Measurements from ENCODE around the gene OMA1.

Gene OMA1

GRCh38 chr1:58573705-58574591 lies 27.4 kb upstream of the OMA1 start:
- Histone ChIP-seq H3K4me3 (ENCODE audit: insufficient read length, low read depth) (no peak overlapping the region), H3K36me3 (ENCODE audit: insufficient read depth, insufficient read length, low read length) (no peaks in the 10 kb centered on the region), H3K27me3 (ENCODE audit: insufficient read depth, insufficient read length) (peaks cover 21% of the 10 kb centered on the region), H3K4me1 (ENCODE audit: insufficient read depth, insufficient read length) (no peaks in the 10 kb centered on the region), H3K9me3 (ENCODE audit: insufficient read depth, low read length) (no peaks in the 10 kb centered on the region), H3K9ac (ENCODE audit: insufficient read length, low read depth) (no peak overlapping the region)
- no peak for TF ChIP-seq ZNF274 (IDR thresholded peaks at IDR 0.05; ENCODE audit: low read depth, low read length)
- no peak for TF ChIP-seq YY1 (IDR thresholded peaks at IDR 0.05; ENCODE audit: insufficient read depth, insufficient read length)
- TF ChIP-seq SUZ12 (IDR thresholded peaks at IDR 0.05; ENCODE audit: extremely low read depth, insufficient read depth, insufficient read length) = no peak
- no peak for DNase-seq (ENCODE audit: low read depth, low spot score)

DNA sequence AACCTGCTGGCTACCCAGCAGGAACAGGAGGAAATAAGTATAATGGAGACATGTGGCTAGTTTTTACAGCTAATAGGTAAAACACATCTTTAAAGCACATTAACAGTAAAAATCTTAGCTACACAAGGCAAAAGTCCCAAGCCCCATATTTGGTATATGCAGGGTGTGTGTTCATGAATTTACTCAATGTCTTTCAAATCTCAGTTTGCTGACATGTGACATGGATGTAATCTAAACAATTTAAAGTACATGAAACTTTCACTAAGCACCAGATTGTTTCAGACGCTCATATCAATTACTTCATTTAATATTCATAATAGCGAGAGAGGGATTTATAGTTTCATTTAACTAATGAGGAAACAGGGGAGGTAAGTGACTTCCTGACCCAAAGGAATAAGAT lies 26.6 kb upstream of the OMA1 start:
- no peak for DNase-seq (ENCODE audit: low read depth, low spot score)
- Histone ChIP-seq H3K9ac (ENCODE audit: insufficient read length, low read depth) (no peak overlapping the region), H3K27me3 (ENCODE audit: insufficient read depth, insufficient read length) (peaks cover 21% of the 10 kb centered on the region), H3K36me3 (ENCODE audit: insufficient read depth, insufficient read length, low read length) (no peaks in the 10 kb centered on the region), H3K4me3 (ENCODE audit: insufficient read length, low read depth) (no peak overlapping the region), H3K9me3 (ENCODE audit: insufficient read depth, low read length) (no peaks in the 10 kb centered on the region), H3K4me1 (ENCODE audit: insufficient read depth, insufficient read length) (no peaks in the 10 kb centered on the region)
- TF ChIP-seq SUZ12 (IDR thresholded peaks at IDR 0.05; ENCODE audit: extremely low read depth, insufficient read depth, insufficient read length) (no peak), YY1 (IDR thresholded peaks at IDR 0.05; ENCODE audit: insufficient read depth, insufficient read length) (no peak), ZNF274 (IDR thresholded peaks at IDR 0.05; ENCODE audit: low read depth, low read length) (no peak)

GRCh38 chr1:58572690-58573089 lies 26.2 kb upstream of the OMA1 start:
- TF ChIP-seq YY1 (IDR thresholded peaks at IDR 0.05; ENCODE audit: insufficient read depth, insufficient read length) (no peak), ZNF274 (IDR thresholded peaks at IDR 0.05; ENCODE audit: low read depth, low read length) (no peak), SUZ12 (IDR thresholded peaks at IDR 0.05; ENCODE audit: extremely low read depth, insufficient read depth, insufficient read length) (no peak)
- no peak overlapping the region for H3K9ac ChIP-seq (ENCODE audit: insufficient read length, low read depth)
- peaks cover 17% of the 10 kb centered on the region for H3K27me3 ChIP-seq (ENCODE audit: insufficient read depth, insufficient read length)

GRCh38 chr1:58571616-58572015 lies 25.1 kb upstream of the OMA1 start:
- Histone ChIP-seq H3K4me1 (ENCODE audit: insufficient read depth, insufficient read length) (no peaks in the 10 kb centered on the region), H3K4me3 (ENCODE audit: insufficient read length, low read depth) (no peak overlapping the region), H3K27me3 (ENCODE audit: insufficient read depth, insufficient read length) (peaks cover 6% of the 10 kb centered on the region), H3K9me3 (ENCODE audit: insufficient read depth, low read length) (no peaks in the 10 kb centered on the region), H3K36me3 (ENCODE audit: insufficient read depth, insufficient read length, low read length) (no peaks in the 10 kb centered on the region), H3K9ac (ENCODE audit: insufficient read length, low read depth) (no peak overlapping the region)
- no peak for TF ChIP-seq ZNF274 (IDR thresholded peaks at IDR 0.05; ENCODE audit: low read depth, low read length)
- no peak for TF ChIP-seq YY1 (IDR thresholded peaks at IDR 0.05; ENCODE audit: insufficient read depth, insufficient read length)
- no peak for TF ChIP-seq SUZ12 (IDR thresholded peaks at IDR 0.05; ENCODE audit: extremely low read depth, insufficient read depth, insufficient read length)
- no peak for DNase-seq (ENCODE audit: low read depth, low spot score)

More at GRCh38 chr1:58572690-58573089, 26.2 kb upstream of the OMA1 start:
- no peaks in the 10 kb centered on the region for H3K36me3 ChIP-seq (ENCODE audit: insufficient read depth, insufficient read length, low read length)
- DNase-seq (ENCODE audit: low read depth, low spot score) = no peak
- no peak overlapping the region for H3K4me3 ChIP-seq (ENCODE audit: insufficient read length, low read depth)
- H3K4me1 ChIP-seq (ENCODE audit: insufficient read depth, insufficient read length) = no peaks in the 10 kb centered on the region
- H3K9me3 ChIP-seq (ENCODE audit: insufficient read depth, low read length) = no peaks in the 10 kb centered on the region

DNA sequence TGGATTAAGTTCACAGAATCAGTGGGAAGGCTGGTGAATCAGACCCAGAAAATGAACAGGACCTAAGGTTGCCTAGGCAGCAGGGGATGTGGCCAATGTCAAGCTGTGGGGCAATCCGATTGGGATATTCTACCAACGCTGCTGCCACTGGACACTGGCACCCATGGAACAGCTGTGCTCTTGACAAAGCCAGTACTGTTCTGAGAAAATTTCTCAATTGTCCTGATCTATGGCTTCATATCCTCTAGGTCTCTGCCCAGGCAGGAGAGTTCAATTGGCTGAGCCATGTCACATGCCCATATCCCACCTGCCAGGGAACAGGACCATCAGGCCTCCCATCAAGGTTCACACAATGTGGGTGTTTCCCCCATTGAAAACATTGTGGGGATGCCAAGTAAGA lies 24.3 kb upstream of the OMA1 start:
- H3K9ac ChIP-seq (ENCODE audit: insufficient read length, low read depth) = no peak overlapping the region
- no peaks in the 10 kb centered on the region for H3K9me3 ChIP-seq (ENCODE audit: insufficient read depth, low read length)
- TF ChIP-seq SUZ12 (IDR thresholded peaks at IDR 0.05; ENCODE audit: extremely low read depth, insufficient read depth, insufficient read length) = no peak
- no peak for TF ChIP-seq ZNF274 (IDR thresholded peaks at IDR 0.05; ENCODE audit: low read depth, low read length)
- TF ChIP-seq YY1 (IDR thresholded peaks at IDR 0.05; ENCODE audit: insufficient read depth, insufficient read length) = no peak
- H3K4me3 ChIP-seq (ENCODE audit: insufficient read length, low read depth) = no peak overlapping the region
- no peak for DNase-seq (ENCODE audit: low read depth, low spot score)
- no peaks in the 10 kb centered on the region for H3K27me3 ChIP-seq (ENCODE audit: insufficient read depth, insufficient read length)
- no peaks in the 10 kb centered on the region for H3K4me1 ChIP-seq (ENCODE audit: insufficient read depth, insufficient read length)
- H3K36me3 ChIP-seq (ENCODE audit: insufficient read depth, insufficient read length, low read length) = no peaks in the 10 kb centered on the region

DNA sequence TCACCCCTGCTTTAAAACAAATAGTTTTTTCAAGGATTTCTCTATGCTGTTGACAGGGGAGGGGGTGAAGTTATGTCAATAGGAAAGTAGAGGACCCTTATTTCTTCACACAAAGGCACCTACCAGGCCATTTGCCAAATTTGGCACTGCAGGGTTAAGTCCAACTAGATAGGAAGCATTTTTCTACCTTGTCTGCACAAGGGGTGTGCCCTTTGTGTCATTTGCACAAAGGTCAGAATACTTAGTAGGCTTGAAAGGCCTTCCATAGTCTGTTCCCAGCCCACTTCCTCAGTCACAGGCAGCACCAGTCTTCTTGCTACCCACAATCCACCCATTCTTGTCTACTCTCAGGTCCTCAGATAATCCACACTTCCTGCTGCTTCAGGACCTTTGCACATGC lies 23.6 kb upstream of the OMA1 start:
- no peak for DNase-seq (ENCODE audit: low read depth, low spot score)
- Histone ChIP-seq H3K4me3 (ENCODE audit: insufficient read length, low read depth) (no peak overlapping the region), H3K36me3 (ENCODE audit: insufficient read depth, insufficient read length, low read length) (no peaks in the 10 kb centered on the region), H3K27me3 (ENCODE audit: insufficient read depth, insufficient read length) (no peaks in the 10 kb centered on the region), H3K9ac (ENCODE audit: insufficient read length, low read depth) (no peak overlapping the region), H3K9me3 (ENCODE audit: insufficient read depth, low read length) (no peaks in the 10 kb centered on the region), H3K4me1 (ENCODE audit: insufficient read depth, insufficient read length) (no peaks in the 10 kb centered on the region)
- TF ChIP-seq YY1 (IDR thresholded peaks at IDR 0.05; ENCODE audit: insufficient read depth, insufficient read length) (no peak), ZNF274 (IDR thresholded peaks at IDR 0.05; ENCODE audit: low read depth, low read length) (no peak), SUZ12 (IDR thresholded peaks at IDR 0.05; ENCODE audit: extremely low read depth, insufficient read depth, insufficient read length) (no peak)

- Histone ChIP-seq H3K4me3 (ENCODE audit: insufficient read length, low read depth) (no peak overlapping the region), H3K36me3 (ENCODE audit: insufficient read depth, insufficient read length, low read length) (no peaks in the 10 kb centered on the region), H3K9ac (ENCODE audit: insufficient read length, low read depth) (no peak overlapping the region), H3K27me3 (ENCODE audit: insufficient read depth, insufficient read length) (no peaks in the 10 kb centered on the region), H3K4me1 (ENCODE audit: insufficient read depth, insufficient read length) (no peaks in the 10 kb centered on the region), H3K9me3 (ENCODE audit: insufficient read depth, low read length) (no peaks in the 10 kb centered on the region)
- no peak for TF ChIP-seq ZNF274 (IDR thresholded peaks at IDR 0.05; ENCODE audit: low read depth, low read length)
- no peak for TF ChIP-seq SUZ12 (IDR thresholded peaks at IDR 0.05; ENCODE audit: extremely low read depth, insufficient read depth, insufficient read length)
- TF ChIP-seq YY1 (IDR thresholded peaks at IDR 0.05; ENCODE audit: insufficient read depth, insufficient read length) = no peak
- no peak for DNase-seq (ENCODE audit: low read depth, low spot score)
These were observed 22.4 kb upstream of the OMA1 start for GRCh38 chr1:58568911-58569310.
